SK-MEL-5 (cell line): ENCODE results near the gene CUL9. TPM values are rescaled to one million over a fixed set of nuclear protein-coding genes. Genes with fewer than 3 reads are reported as not detected.

Experiments
- DNase-seq: peaks from one replicate; pipeline ENCODE4 v3.0.0-alpha.2; 2016; ENCODE audit warnings: low read depth, low spot score
- in situ Hi-C: cut with HindIII; loops from 2 replicates; pipeline ENCODE4 v1.10.0; 2016; ENCODE audit warnings: low sequenced_read_pairs, high pct_unique_total_duplicates, low pct_unique_long_range_greater_than_20kb
- total RNA-seq: library from RNA; depleted of rRNA; stranded (reverse); fragments of >200 nt; shearing (Covaris generic); gene quantifications from 2 replicates; pipeline ENCODE4 v1.2.3, GENCODE V29; 2014

The CUL9 gene
- total RNA-seq, 1 experiment from 2014 or later, result 18.1 TPM

- no peak for DNase-seq
- in situ Hi-C loops, result no loop called here
Measured at GRCh38 chr6:43241446-43241845, 59.5 kb downstream of the CUL9 start.

DNA sequence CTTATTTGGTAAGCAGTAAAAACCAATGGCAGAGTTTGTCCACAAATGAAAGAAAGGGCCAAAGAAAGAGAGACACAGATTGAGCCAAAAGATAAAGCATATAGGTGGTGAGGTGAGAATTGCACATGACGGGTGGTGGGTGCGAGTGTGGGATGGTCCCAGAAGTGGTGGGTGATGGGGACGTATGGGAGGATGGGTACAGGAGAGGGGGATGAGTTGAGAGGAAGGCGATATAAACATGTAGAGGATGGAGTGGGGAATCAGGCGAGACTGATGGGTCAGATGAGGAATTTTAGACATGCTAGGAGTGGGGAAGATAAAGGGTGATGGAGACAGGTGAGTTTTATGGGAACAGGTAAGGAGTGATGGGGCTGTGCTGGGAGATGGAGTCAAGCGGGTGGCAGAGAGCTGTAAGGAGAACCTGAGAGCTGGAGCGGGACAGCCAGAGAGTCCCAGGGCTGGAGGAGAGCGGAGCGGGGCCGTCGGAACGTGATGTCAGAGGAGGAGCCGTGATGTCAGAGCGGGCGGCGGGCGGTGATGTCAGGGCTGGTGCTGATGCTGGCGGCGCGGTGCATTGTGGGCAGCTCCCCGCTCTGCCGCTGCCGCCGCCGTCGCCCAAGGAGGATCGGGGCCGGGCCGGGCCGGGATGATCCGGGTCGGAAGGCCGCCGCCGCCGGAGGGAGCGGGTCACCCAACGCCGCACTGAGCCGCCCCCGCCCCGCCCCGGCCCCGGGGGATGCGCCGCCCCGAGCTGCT is 61.1 kb downstream of the CUL9 start, which contains the start of gene TTBK1:
TSS of gene TTBK1 (plus strand) at position 574 of the 756 bp plus-strand sequence. CDS start 3,180 bp downstream, outside the sequence.
- in situ Hi-C loops, result no loop called here
- no peak for DNase-seq

- in situ Hi-C loops, result no loop called here
- no peak for DNase-seq
Measured at GRCh38 chr6:43243664-43244321, 61.8 kb downstream of the CUL9 start.

- in situ Hi-C loops, result no loop called here
- DNase-seq, result peak; percentile 17
Measured at GRCh38 chr6:43246301-43247113, 64.5 kb downstream of the CUL9 start.

DNA sequence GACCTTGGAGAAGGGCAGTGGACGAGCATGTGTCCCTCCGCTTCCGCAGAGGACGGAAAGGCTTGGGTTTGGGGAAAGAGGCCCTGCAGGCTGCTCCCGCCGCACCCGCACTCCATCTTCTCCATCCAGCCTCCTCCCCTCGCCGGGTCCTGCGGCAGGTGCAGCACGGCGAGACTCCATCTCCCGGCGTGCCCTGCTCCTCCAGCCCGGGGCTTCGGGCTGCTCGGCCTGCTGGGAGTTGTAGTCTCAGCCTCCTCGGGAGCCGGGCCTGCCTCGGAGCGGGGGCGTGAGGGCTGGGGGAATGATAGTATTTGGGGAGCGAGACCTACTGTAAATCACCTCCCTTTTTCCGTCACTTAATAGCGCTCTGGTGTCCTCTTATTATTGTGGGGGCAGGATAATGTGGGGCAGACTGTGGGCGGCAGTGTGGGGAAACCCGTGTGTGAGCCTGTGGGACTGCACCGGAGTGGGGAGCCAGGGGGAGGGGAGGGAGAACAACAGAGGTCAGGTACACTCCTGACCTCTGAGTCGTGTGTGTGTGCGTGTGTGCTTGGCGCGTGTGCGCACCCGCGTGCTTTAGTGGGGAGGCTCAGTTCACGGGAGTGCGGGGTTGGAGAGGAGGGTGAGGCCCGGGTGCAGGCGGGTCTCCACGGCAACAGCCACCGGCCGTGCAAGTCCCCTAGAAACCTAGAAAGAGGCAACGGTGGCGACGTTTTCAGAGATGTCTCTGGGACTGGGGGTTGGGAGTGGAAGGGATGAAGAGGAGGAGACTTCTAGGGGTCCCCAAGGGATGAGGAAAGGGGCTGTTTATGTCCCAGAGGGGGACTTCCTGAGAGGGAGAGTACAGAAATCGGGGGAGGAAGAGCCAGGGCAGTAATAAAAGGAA is 65.4 kb downstream of the CUL9 start:
- DNase-seq, result peak; percentile 55

GRCh38 chr6:43248101-43248500 is 66.1 kb downstream of the CUL9 start:
- no peak for DNase-seq
- in situ Hi-C loops, result no loop called here

More for the DNA sequence above, 65.4 kb downstream of the CUL9 start:
- in situ Hi-C loops, result no loop called here

GRCh38 chr6:43248791-43249190 is 66.8 kb downstream of the CUL9 start:
- no peak for DNase-seq
- in situ Hi-C loops, result no loop called here

- DNase-seq, result no peak
- in situ Hi-C loops, result no loop called here
Measured at GRCh38 chr6:43250992-43251373, 69.0 kb downstream of the CUL9 start.

DNA sequence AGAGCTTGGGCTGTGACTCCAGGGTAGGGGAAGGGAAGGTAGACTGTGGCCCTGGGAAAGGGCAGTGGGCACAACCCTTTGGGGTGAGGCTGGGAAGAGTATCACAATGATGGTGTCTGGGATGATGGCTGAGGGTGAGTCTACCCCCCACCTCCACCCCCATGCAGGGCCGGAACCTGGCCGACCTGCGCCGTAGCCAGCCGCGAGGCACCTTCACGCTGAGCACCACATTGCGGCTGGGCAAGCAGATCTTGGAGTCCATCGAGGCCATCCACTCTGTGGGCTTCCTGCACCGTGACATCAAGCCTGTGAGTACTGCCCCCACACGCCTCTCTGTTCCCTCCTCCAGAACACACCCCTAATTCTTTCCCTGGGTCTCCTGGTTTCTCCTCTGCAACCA is 71.4 kb downstream of the CUL9 start:
- in situ Hi-C loops, result no loop called here
- DNase-seq, result no peak

GRCh38 chr6:43254138-43254817 is 72.3 kb downstream of the CUL9 start:
- DNase-seq, result no peak
- in situ Hi-C loops, result no loop called here

DNA sequence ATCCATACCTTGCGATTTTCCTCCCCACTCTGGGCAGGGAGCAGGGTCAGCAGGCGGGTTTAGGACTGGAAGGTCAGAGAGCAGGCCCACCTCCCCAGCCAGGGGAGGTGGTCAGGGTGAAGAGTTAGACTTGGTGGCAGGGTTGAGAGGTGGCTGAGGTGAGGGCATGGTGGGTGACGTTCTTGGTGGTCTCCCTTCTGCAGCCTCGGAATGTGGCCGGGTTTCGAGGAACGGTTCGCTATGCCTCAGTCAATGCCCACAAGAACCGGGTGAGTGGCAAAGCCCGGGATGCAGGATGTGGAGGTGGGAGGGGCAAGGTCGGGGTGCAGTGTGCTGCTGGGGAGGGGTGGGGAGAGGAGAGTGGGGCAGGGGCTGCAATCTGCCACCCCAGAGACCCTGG is 72.8 kb downstream of the CUL9 start:
- no peak for DNase-seq
- in situ Hi-C loops, result no loop called here

- in situ Hi-C loops, result no loop called here
Measured at GRCh38 chr6:43255408-43256054, 73.5 kb downstream of the CUL9 start.

DNA sequence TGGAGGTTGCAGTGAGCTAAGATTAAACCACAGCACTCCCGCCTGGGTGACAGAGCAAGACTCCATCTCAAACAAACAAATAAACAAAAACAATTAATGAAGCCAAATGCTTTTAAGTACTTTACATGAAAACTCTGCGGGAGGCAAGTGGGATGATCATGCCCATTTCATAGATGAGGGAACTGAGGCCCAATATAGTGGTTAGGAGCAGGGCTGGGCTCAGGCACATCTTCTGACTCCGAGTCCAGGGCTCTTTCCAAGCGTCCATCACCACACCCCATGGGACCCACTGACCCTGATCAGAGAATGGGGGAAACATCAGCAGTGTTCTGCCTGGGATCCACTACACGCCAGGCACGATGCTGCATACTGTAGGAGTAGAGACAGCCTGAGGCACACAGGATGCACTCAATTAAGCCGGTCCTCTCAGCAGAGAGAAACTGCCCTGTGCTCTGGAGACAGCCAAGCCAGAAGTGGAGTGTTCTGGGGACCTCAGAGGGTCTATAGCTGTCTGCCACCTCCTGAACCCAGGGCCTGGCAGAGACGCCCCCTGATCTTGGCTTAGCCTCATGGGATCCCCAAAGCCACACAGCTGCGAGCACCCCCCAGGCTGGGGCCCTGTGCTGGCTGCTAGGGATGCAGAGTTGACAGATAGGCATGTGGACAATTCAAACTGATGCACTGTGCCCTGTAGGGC is 74.8 kb downstream of the CUL9 start:
- DNase-seq, result no peak
- in situ Hi-C loops, result no loop called here

More at GRCh38 chr6:43255408-43256054, 73.5 kb downstream of the CUL9 start:
- no peak for DNase-seq

- in situ Hi-C loops, result no loop called here
- DNase-seq, result no peak
Measured at GRCh38 chr6:43257367-43258145, 75.6 kb downstream of the CUL9 start.

DNA sequence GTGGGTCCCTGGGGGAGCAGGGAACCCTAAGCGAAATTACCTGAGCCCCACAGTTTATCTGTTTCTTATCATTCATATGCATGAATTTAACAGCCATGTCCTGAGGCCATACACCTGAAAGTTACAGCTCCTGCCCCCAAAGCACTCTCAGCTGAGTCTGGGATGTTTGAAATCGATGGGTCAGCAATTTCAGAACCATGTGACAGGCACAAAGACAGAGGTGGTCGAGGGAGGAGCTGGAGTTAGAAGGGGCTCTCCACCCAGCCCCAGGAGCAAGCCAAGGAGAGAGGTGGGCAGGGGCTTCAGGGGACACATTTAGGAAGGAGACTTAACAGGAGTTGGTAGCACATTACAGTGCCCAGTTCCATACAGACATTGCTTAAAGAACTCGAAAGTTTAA is 76.2 kb downstream of the CUL9 start:
- in situ Hi-C loops, result no loop called here
- DNase-seq, result no peak
